Activated T-cell treated with anti-CD3 and anti-CD28 coated beads, Interleukin-2, amount 50 U/mL, for 72 hours (primary cell): ENCODE results near the gene FIG4. TPM values are rescaled to one million over a fixed set of nuclear protein-coding genes. Genes with fewer than 3 reads are reported as not detected.
"Not testable (repeated sequence)": the region's sequence is repeated elsewhere in the genome, so short reads cannot be mapped to it uniquely, and the experiment has no call there.

ENCODE experiments used
- ATAC-seq, 2 donors: fragments of 150-1000 bp; cut with Tn5 transposase; replicated peaks in 1 of 2; 2 replicates each; pipeline ENCODE4 v1.10.0; 2021; ENCODE audit warnings: moderate library complexity in 2 of 2, mild to moderate bottlenecking in 1 of 2
- DNase-seq, 2 donors: peaks; one replicate each; pipeline ENCODE4 v3.0.0; 2021 to 2022; ENCODE audit warnings: mixed read lengths in 1 of 2
- H3K27ac Mint-ChIP-seq: one replicate; pipeline ENCODE4 v1.8.0; 2022; ENCODE audit warnings: mild to moderate bottlenecking, moderate library complexity, mixed read lengths
- H3K27me3 Mint-ChIP-seq: one replicate; pipeline ENCODE4 v1.8.0; 2022; ENCODE audit warnings: low read depth, mixed read lengths
- H3K36me3 Mint-ChIP-seq, 2 donors: one replicate each; pipeline ENCODE4 v1.8.0; 2022; ENCODE audit warnings: mixed read lengths in 2 of 2, mild to moderate bottlenecking in 1 of 2; ENCODE audit not compliant: insufficient read depth in 2 of 2
- H3K4me1 Mint-ChIP-seq: one replicate; pipeline ENCODE4 v1.8.0; 2022; ENCODE audit warnings: low read depth, mixed read lengths
- H3K4me3 Mint-ChIP-seq, 2 donors: one replicate each; pipeline ENCODE4 v1.8.0; 2022; ENCODE audit warnings: mild to moderate bottlenecking in 2 of 2, mixed read lengths in 2 of 2, moderate library complexity in 2 of 2
- H3K9me3 Mint-ChIP-seq, 2 donors: one replicate each; pipeline ENCODE4 v1.8.0; 2022; ENCODE audit warnings: mixed read lengths in 2 of 2
- total RNA-seq, 2 donors: library from RNA; stranded (reverse); gene quantifications; one replicate each; pipeline ENCODE4 v1.2.3, GENCODE V29; 2022

Gene FIG4
- total RNA-seq, 2 donors from 2014 or later, result 15.0 to 21.0 TPM

DNA sequence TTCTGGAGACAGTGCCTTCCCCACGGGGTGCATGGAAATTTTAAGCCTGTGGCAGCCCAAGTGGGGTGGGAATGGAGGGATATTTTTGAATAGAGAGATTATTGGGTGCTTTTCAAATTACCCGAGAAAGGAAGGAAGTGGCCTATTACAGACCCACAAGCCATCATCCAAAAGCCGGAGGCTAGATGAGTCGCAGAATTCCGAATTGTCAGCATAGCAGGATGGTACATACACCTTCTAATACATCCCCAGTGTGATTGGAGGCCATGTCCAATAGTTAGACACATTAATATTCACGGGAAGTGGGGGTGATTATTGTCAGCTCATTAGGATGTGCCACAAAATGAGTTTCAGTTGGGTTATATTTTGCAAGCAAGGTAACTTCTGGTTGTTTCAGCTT, 133.0 kb downstream of the FIG4 start:
- Mint-ChIP-seq H3K4me3 (no peak overlapping the region), H3K27me3 (no peaks in the 10 kb centered on the region), H3K36me3 (peaks cover 2 to 3% of the 10 kb centered on the region in 2 donors), H3K27ac (no peak overlapping the region), H3K9me3 (no peaks in the 10 kb centered on the region), H3K4me1 (no peaks in the 10 kb centered on the region)
- ATAC-seq, result no peak
- no peak for DNase-seq

DNA sequence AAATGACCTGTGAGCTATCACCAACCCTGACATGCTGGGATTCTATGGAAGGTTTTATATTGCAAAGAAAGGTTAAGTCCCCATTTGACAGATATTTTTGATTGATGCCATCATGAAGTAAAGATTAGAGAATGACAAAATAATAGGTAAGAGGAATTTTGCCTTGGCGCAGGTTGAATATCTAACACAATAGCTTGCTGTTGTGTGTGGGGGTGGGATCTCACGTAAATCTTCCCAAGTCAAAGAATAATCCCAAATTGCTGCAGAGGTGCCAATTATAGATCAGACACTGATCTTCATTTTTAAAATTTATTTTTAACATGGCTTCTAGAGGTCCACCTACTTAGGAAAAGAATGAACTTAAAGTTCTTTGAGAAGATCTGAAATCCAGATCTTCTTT, 135.5 kb downstream of the FIG4 start:
- Mint-ChIP-seq H3K36me3 (peaks cover 12 to 14% of the 10 kb centered on the region in 2 donors), H3K4me3 (no peak overlapping the region)

DNA sequence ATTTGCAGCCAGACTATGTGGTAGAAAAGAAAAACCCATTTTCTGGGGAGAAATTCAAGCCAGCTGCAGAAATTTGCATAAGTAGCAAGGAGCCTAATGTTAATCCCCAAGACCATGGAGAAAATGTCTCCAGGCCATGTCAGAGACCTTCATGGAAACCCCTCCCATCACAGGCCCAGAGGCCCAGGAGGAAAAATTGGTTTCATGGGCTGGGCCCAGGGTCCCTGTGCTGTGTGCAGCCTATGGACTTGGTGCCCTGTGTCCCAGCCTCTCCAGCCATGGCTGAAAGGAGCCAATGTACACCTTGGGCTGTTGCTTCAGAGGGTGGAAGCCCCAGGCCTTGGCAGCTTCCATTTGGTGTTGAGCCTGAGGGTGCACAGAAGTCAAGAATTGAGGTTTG, 140.3 kb downstream of the FIG4 start:
- not testable (repeated sequence) for H3K4me1 Mint-ChIP-seq, H3K4me3 Mint-ChIP-seq, H3K27me3 Mint-ChIP-seq, ATAC-seq, H3K27ac Mint-ChIP-seq, DNase-seq
- Mint-ChIP-seq H3K9me3 (peaks cover 8 to 15% of the 10 kb centered on the region in 2 donors), H3K36me3 (peaks cover 11 to 17% of the 10 kb centered on the region in 2 donors)

More for the DNA sequence above, 135.5 kb downstream of the FIG4 start:
- peaks cover 5 to 12% of the 10 kb centered on the region in 2 donors for H3K9me3 Mint-ChIP-seq
- no peaks in the 10 kb centered on the region for H3K27me3 Mint-ChIP-seq
- no peak for ATAC-seq
- no peak overlapping the region for H3K27ac Mint-ChIP-seq
- no peaks in the 10 kb centered on the region for H3K4me1 Mint-ChIP-seq
- DNase-seq, result no peak

DNA sequence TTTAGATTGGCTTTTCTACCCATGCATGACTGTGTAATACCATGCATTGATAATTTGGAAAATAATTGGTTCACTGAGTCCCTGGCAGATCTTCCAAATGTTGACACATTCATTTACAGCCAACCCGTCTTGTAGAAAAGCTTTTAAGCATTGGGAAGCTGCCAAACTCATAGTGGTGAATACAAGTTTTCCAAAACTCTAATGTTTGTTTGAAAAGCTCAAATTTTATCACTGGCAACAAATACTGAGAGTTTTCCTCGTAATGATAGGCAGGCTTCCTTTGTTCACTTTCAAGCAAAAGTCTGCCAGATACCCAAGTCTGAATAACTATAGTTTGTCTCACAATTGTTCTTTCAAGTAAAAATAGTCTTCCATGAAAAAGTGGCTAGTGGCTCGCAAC, 143.0 kb downstream of the FIG4 start:
- Mint-ChIP-seq H3K27me3 (no peaks in the 10 kb centered on the region), H3K36me3 (peaks cover 10 to 15% of the 10 kb centered on the region in 2 donors), H3K4me3 (no peak overlapping the region), H3K9me3 (peaks cover 8 to 15% of the 10 kb centered on the region in 2 donors), H3K4me1 (no peaks in the 10 kb centered on the region), H3K27ac (no peak overlapping the region)
- ATAC-seq, result no peak
- no peak for DNase-seq

DNA sequence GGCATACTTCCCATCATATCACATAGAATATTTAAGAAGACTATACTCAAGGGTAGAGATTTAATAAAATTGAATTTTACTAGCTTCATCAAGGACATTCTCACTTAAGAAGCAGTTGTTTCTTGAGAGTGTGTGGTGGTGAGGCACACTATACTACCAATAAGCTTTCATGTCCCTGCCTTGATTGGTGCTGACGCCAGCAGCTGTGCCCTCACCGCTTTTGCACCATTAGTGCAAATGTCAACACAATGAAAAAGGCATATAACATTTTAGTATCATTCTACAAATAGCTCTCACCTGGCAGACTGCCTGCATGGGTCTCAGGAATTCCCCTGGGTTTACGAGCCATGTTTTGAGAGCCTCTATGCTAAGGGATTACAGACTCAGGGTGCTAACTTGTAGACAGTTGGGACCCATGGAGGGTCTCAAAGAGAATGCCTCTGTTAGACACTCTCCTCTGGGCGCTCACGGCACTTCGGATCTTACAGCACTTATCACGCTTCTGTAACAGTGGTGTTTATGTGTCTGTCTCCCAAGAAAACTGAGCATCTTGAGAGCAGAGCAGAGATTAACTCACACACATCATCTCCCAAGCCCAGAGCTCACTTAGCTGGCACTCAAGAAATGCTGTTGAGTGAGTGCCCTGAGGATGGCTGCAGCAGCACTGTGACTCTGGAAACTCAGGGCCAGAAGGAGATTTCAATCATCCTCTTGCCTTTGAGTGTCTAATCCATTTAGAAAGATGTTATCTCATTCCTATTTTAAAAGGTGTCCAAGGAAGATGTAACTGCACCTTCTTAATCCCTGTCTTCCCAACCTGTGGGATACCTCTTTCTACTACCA, 143.7 kb downstream of the FIG4 start:
- H3K4me1 Mint-ChIP-seq, result no peaks in the 10 kb centered on the region
- no peak overlapping the region for H3K27ac Mint-ChIP-seq
- no peak for ATAC-seq
- no peak for DNase-seq
- H3K27me3 Mint-ChIP-seq, result no peaks in the 10 kb centered on the region
- H3K36me3 Mint-ChIP-seq, result peaks cover 8 to 14% of the 10 kb centered on the region in 2 donors
- peaks cover 6 to 14% of the 10 kb centered on the region in 2 donors for H3K9me3 Mint-ChIP-seq
- H3K4me3 Mint-ChIP-seq, result no peak overlapping the region

DNA sequence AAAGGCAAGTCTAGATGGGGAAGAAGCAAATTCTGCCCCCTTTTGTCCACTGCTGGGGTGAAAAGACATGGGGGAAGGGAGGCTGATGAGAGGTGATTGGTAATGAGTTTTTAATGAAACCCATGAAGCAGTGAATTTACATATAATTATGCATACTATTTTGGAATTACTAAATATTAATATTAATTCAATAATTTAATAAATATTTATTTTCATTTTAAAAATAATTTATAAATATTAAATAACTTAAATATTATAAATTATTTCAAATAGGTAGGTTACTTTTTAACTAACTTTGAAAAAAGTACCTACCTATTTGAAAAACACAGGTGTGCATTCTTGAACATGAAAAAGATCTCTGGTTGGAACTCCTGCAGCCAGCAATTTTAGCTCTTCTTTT, 148.9 kb downstream of the FIG4 start:
- no peaks in the 10 kb centered on the region for H3K36me3 Mint-ChIP-seq
- no peak overlapping the region for H3K4me3 Mint-ChIP-seq
- ATAC-seq (no peak), DNase-seq (no peak)
- H3K4me1 Mint-ChIP-seq, result no peaks in the 10 kb centered on the region
- no peak overlapping the region for H3K27ac Mint-ChIP-seq
- H3K9me3 Mint-ChIP-seq, result no peaks in the 10 kb centered on the region
- no peaks in the 10 kb centered on the region for H3K27me3 Mint-ChIP-seq

DNA sequence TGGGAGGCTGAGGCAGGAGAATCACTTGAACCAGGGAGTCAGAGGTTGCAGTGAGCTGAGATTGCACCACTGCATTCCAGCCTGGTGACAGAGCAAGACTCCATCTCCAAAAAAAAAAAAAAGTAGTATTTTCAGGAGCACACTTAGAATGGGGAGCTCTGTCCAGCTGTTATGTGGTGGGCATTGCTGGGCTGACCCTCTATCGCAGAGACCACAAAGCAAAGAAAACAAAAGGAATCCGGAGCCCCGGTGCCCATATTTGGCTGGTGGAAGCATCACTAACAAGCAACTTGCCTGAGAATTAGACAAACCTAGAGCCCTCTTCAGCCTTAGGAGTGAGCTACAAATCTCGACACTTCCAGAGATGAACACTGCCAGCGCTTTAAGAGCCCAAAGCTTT, 149.7 kb downstream of the FIG4 start:
- Mint-ChIP-seq H3K9me3 (no peaks in the 10 kb centered on the region), H3K36me3 (no peaks in the 10 kb centered on the region), H3K27me3 (no peaks in the 10 kb centered on the region), H3K27ac (no peak overlapping the region), H3K4me3 (no peak overlapping the region), H3K4me1 (no peaks in the 10 kb centered on the region)
- ATAC-seq (no peak), DNase-seq (no peak)

DNA sequence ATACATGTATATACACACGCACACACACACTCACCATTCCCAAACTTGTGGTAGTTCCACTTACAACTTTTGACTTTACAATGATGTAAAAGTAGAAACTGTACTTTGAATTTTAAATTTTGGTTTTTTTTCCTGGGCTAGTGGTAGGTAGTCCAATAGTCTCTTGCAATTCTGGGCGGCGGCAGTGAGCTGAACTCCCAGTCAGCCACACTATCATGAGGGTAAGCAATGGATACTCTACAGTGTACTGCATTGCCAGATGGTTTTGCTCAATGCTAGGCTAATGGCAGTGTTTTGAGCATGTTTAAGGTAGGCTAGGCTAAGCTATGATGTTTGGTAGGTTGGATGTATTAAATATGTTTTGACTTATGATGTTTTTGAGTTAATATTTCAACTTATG, 150.8 kb downstream of the FIG4 start:
- Mint-ChIP-seq H3K4me1 (no peaks in the 10 kb centered on the region), H3K27me3 (no peaks in the 10 kb centered on the region), H3K4me3 (no peak overlapping the region), H3K9me3 (no peaks in the 10 kb centered on the region), H3K27ac (no peak overlapping the region), H3K36me3 (no peaks in the 10 kb centered on the region)
- DNase-seq, result no peak
- ATAC-seq, result no peak

DNA sequence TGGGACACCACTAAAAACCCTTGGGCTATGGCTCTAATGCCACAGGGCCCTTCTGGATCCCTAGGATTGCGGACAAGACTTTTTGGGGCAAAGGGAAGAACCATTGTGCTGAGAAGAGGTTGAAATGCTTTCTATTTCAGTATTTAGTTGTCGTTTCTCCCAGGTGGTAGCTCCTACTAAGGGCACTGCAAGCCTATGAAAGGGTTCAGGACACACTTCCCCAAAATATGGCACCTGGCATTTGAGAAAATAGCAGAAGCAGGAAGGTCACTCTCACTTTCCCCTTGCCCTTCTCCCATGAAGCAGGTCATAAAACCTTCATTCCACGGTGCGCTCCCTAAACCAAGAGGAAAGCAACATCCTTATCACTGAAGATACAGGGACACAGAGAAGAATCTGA, 161.6 kb downstream of the FIG4 start:
- Mint-ChIP-seq H3K27ac (no peak overlapping the region), H3K27me3 (no peaks in the 10 kb centered on the region), H3K9me3 (peaks cover 3 to 6% of the 10 kb centered on the region in 2 donors), H3K4me3 (no peak overlapping the region), H3K36me3 (no peaks in the 10 kb centered on the region), H3K4me1 (no peaks in the 10 kb centered on the region)
- ATAC-seq (no peak), DNase-seq (no peak)

DNA sequence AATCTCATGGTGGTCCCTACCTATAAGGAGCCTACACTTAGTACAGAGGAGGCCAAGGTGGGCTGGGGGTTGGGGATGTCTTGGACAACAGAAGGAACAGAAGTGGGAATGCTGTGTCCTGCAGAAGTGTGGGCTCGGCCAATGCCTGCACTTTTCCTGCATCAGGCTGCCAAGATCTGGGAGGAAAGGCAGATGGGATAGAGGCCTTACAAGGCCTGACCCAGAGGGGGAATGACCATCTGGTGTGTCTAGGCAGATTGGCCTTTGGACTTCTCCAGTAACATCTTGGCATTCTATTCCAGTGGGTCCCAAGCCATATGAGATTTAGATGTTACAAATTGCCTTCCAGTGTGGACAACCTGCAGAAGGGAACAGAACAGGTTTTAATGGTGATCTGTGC, 162.3 kb downstream of the FIG4 start:
- Mint-ChIP-seq H3K4me3 (no peak overlapping the region), H3K4me1 (no peaks in the 10 kb centered on the region), H3K27ac (no peak overlapping the region), H3K27me3 (no peaks in the 10 kb centered on the region), H3K9me3 (peaks cover 3 to 6% of the 10 kb centered on the region in 2 donors), H3K36me3 (no peaks in the 10 kb centered on the region)
- DNase-seq (no peak), ATAC-seq (no peak)

DNA sequence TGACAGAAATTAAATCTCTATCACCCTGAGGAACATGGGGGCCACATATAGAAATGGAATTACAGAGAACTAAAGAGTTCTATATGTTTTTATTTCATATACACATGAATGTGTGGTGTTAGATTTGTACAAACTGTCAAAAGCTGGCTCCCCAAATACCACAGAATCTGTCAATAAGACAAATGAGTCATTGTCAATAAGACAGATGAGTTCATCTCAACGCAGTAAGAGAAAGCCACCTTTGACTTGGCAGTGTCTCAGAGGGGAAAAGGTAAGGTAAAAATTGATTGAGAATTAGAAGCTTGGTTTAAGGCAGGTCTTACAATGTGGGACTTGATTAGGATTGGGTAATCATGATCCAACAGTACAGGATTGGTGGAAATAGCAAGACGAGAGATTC, 162.9 kb downstream of the FIG4 start:
- no peaks in the 10 kb centered on the region for H3K27me3 Mint-ChIP-seq
- H3K36me3 Mint-ChIP-seq, result no peaks in the 10 kb centered on the region
- H3K4me3 Mint-ChIP-seq, result no peak overlapping the region
- H3K27ac Mint-ChIP-seq, result no peak overlapping the region
- H3K4me1 Mint-ChIP-seq, result no peaks in the 10 kb centered on the region
- peaks cover 3 to 5% of the 10 kb centered on the region in 2 donors for H3K9me3 Mint-ChIP-seq
- ATAC-seq (no peak), DNase-seq (no peak)

DNA sequence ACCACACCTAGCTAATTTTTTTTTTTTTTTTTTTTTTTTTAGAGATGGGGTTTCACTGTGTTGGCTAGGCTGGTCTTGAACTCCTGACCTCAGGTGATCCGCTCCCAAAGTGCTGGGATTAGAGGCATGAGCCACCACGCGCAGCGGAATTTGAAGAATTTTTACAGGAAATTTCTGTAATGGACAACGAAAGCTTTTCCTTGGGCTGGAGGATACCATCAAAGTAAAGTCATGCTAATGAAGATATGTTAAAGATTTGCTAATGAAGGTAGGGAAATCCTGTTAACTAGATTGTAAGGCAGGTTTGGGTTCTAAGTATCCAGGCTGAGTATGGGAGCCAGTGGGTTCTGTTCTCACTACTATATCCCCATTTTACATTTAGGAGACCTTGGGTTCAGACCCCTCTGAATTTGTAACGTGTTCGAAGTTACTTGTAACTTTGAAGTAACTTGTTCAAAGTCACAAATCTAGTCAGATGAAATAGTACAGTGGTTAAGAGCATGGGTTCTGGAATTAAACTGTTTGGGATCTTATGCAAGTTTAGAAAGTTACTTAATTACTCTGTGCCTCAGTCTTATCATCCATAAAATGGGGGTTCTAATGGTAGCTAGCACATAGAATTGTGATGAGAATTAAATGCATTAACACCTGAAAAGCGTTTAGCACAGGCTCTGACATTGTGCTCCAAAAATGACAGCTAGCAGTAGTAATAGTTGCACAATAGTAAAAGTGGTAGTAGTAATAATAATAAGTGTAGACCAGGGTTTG, 163.6 kb downstream of the FIG4 start:
- H3K36me3 Mint-ChIP-seq, result no peaks in the 10 kb centered on the region
- no peaks in the 10 kb centered on the region for H3K4me1 Mint-ChIP-seq
- DNase-seq (no peak), ATAC-seq (no peak)
- peaks cover 5% of the 10 kb centered on the region for H3K27me3 Mint-ChIP-seq
- H3K4me3 Mint-ChIP-seq, result no peak overlapping the region
- peaks cover 3 to 4% of the 10 kb centered on the region in 2 donors for H3K9me3 Mint-ChIP-seq
- H3K27ac Mint-ChIP-seq, result no peak overlapping the region

DNA sequence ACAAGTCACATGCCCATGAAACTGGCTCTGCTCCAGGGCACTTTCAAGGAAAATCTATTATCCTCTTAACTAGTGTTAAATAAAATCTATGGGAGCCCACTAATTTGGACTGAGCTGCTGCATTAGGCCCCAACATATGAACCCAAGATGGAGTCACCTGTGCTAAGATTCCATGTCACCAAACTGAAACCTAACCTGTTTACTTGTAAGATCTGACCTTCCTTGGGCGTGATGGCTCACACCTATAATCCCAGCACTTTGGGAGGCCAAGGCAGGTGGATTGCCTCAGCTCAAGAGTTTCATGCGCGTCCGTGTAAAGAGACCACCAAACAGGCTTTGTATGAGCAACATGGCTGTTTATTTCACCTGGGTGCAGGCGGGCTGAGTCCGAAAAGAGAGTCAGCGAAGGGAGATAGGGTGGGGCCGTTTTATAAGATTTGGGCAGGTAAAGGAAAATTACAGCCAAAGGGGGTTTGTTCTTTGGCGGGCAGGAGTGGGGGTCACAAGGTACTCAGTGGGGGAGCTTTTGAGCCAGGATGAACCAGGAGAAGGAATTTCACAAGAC, 164.5 kb downstream of the FIG4 start:
- H3K4me3 Mint-ChIP-seq, H3K36me3 Mint-ChIP-seq, H3K4me1 Mint-ChIP-seq, DNase-seq, H3K9me3 Mint-ChIP-seq, H3K27ac Mint-ChIP-seq, ATAC-seq, H3K27me3 Mint-ChIP-seq: not testable (repeated sequence)
